GM19239 (cell line): ENCODE data around the gene CETN2.
"Not testable (repeated sequence)": the region's sequence is repeated elsewhere in the genome, so short reads cannot be mapped to it uniquely, and the experiment has no call there.

ENCODE experiments used
- DNase-seq: peaks from one replicate; pipeline ENCODE4 v3.0.0; 2011; ENCODE audit warnings: low spot score; ENCODE audit not compliant: insufficient read length
- FAIRE-seq: peaks from 2 replicates; lab custom pipeline; 2011; peaks lifted over from hg19 to GRCh38; lab: Jason Lieb, UNC

CETN2 gene

GRCh38 chrX:152833378-152833777 lies 2.8 kb upstream of the CETN2 start:
- DNase-seq = no peak
- no peak for FAIRE-seq

DNA sequence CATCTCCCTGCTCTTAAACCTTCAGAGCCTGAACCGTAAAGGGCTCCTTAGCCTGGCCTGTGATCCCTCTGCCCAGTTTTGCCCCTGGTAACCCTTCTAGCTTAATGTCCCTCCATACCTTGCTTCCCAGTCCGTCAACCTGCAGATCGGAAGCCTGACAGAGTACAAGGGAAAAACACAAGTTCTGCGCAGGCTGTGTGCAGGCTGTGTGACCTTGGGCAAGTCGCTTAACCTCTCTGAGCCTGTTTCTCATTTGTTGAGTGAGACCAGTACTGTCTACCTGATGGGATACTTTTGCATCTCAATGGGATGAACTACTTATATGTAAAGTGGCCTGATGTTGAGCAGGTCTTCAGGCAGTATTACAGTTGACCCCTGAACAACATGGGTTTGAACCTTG lies 2.0 kb upstream of the CETN2 start:
- no peak for FAIRE-seq

GRCh38 chrX:152831391-152831790 lies 834 bp upstream of the CETN2 start:
- DNase-seq = no peak
- FAIRE-seq = no peak

More for the DNA sequence above, 2.0 kb upstream of the CETN2 start:
- DNase-seq = no peak

DNA sequence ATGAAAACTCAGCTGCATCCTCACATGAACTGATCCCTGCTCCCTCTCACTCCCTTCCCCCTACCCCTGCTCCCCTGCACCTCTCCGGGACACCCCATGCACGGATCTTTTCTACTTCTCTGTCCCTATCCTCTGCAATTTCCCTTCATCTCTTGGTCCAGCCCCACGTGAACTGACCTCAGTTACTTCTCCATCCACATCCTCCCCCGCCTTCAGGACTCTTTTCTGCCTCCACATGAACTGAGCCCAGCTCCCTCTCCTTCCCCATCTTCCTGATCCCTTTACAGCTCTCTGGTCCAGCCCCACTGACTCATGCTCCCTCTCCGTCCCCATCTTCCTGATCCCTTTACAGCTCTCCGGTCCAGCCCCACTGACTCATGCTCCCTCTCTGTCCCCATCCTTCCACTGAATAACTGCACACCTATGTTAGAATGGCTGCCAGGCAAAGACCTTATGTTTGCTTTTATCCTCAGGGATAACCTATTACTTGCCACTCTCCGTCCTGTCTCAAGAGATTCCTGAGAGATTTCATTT lies 5.6 kb downstream of the CETN2 start:
- FAIRE-seq (no peak), DNase-seq (no peak)

- FAIRE-seq (no peak), DNase-seq (no peak)
Measured at GRCh38 chrX:152823657-152824056, 6.9 kb downstream of the CETN2 start.

DNA sequence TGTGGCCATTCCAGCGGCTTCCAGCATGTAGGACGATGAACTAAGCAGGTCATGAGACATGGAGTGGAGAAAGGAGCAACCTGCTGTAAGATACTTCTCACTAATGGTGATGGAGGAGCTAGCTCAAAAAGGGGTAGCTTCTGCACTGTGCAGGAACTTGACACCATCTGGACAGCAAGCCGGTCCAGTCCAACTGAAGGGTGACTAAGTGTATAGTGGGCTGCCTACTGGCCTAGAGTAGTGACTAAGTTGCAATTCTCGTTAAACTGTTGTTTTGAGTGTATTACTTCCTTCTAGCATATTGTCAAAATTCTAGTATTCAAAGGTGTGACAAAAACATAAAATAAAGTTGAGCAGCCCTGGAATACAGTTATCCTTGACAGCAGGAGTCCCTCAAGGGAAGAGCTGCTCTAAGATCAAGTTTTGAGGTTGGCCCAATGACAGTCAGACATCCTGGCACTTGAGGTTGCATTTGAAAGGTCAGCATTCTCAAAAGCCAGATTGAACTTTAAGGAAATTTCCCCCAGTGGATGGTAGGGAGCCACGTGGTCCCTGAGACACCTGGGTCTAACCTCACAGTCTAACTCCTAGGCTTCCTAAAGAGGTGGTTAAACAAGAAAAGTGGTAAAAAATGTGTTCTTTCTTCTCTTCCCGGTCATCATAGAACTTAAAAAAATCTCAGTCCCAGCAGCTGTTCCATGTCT lies 8.0 kb downstream of the CETN2 start:
- DNase-seq = no peak
- FAIRE-seq = no peak

GRCh38 chrX:152821145-152821765 lies 9.3 kb downstream of the CETN2 start:
- FAIRE-seq (peak; percentile 28), DNase-seq (no peak)

DNA sequence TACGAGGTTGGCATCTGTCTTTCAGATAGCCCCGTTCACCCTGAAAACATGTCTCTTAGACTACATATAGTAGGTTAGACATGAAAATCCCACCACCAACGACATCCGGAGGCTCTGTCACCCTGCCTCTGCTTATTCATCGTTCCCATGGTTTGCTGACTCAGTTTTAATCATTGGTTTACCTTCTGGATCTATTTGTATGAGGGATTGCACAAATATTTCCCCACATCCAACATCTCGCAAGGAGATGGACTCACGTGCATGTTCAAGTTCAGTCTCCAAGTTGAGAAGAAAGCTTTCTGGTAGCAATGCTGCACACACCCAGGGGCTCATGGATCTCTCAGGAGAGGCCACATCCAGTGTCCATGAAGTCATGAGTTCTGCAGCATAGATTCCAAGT lies 10.8 kb downstream of the CETN2 start:
- FAIRE-seq = peak; percentile 71
- no peak for DNase-seq

DNA sequence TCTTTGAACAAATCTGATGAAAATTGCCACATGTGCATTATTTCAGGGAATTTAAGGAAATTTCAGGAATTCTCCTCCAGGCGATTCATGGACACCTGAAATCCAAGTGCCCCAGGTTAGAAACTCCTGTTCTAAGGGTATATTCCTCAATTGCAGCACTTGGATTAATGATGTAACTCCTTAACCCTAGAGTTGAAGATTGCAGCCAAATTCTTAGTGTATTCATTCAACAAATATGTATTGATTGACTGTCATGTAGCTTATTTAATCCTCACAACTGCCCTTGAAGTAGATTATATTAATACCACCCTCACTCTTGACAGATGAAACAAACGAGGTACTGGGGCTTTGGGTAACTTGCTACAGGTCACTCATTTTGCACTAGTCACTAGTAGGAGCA lies 11.3 kb downstream of the CETN2 start:
- FAIRE-seq = no peak

GRCh38 chrX:152818356-152818755 lies 12.2 kb downstream of the CETN2 start:
- FAIRE-seq (no peak), DNase-seq (no peak)

More for the DNA sequence above, 11.3 kb downstream of the CETN2 start:
- no peak for DNase-seq

DNA sequence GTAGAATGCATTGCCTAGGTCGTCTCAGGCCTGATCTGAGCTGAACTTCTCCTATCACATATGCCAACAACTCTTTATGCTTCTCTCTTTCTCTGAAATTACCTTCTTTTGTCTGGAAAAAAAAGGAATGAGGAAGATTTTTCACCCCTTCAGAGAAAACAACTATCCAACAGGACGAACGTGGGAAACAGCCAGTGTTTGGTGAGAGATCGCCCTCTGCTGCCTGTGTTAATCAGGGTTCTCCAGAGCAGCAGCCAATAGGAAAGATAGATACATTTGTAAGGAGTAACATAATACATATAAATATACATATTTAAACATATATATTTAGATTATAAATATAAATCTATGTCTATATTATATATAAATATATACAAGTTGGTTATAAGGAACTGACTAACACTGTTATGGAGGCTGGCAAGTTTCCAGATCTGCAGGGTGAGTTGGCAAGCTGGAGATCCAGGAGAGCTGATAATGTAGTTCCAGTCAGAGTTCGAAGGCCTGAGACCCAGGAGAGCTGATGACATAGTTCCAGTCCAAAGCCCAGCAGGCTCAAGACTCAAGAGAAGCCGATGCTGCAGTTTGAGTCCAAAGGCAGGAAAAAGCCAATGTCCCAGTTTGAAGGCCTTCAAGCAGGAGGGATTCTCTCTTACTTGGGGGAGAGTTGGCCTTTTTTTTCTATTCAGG lies 13.3 kb downstream of the CETN2 start:
- DNase-seq = no peak
- no peak for FAIRE-seq

DNA sequence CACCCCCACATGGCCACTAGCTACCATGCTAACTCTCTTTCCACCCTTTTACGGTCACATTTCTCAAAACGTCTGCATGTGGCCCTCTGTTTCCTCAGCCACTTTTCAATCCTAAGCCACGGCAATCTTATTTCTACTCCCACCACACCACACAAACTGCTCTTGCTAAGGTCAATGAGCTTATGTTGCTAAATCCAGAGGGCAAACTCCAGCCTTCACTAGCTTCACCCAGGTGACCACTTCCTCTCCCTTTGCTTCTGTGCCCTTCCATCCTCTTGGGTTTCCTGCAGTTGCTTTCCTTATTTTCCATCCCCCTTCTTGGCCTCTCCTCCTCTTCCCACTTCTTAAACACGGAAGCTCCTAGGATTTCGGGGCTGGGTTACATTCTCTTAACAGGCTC lies 16.5 kb downstream of the CETN2 start:
- DNase-seq (no peak), FAIRE-seq (no peak)

- DNase-seq (no peak), FAIRE-seq (no peak)
Measured at GRCh38 chrX:152813206-152813605, 17.4 kb downstream of the CETN2 start.

DNA sequence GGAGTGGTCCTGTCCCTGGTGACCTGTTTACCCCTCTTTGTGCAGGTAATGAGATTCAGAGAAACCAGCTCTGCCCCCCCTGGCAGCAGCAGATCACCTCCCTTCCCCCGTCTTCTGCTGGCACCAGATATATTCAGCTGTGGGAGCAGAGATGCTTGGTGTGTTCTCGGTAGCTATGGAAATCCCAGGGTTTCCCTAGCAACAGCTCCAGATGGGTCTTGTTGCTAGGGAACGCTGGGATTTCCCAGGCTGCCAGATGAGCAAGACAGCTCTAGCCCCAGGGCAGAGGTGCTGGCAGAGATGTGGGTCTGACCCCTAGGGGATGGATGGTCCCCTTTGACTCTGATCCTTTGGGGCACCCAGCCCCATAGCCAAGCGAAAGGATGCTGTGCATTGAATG lies 20.2 kb downstream of the CETN2 start:
- DNase-seq (no peak), FAIRE-seq (no peak)

- DNase-seq (no peak), FAIRE-seq (no peak)
Measured at GRCh38 chrX:152806035-152806434, 24.5 kb downstream of the CETN2 start.

DNA sequence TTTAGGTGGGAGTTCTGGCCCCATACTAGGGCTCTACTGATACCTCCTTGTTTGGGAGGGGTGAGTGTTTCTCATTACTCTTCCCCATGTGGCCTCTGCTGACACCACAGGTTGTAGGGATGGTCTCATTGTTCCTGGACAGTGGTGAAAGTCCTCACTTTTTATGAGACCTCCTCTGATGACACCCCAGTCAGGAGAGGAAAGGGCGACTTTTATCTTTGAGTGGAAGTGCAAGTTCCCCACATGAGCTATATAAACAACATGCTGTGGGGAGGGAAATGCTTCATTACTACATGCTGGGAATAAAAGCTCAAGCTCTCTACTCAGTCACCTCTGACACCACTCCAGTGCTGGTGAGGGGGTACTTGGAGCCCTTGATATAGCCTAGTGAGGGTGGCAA lies 31.6 kb downstream of the CETN2 start:
- no peak for FAIRE-seq
- DNase-seq = no peak

GRCh38 chrX:152787062-152787461 lies 43.5 kb downstream of the CETN2 start:
- not testable (repeated sequence) for DNase-seq
- peak; percentile 98 for FAIRE-seq
